ENCODE data around the gene ODF2.
A peak's percentile ranks its signal among the peaks of the same experiment; 100 is the strongest.
"Not testable (repeated sequence)": the region's sequence is repeated elsewhere in the genome, so short reads cannot be mapped to it uniquely, and the experiment has no call there.

ODF2 gene

DNA sequence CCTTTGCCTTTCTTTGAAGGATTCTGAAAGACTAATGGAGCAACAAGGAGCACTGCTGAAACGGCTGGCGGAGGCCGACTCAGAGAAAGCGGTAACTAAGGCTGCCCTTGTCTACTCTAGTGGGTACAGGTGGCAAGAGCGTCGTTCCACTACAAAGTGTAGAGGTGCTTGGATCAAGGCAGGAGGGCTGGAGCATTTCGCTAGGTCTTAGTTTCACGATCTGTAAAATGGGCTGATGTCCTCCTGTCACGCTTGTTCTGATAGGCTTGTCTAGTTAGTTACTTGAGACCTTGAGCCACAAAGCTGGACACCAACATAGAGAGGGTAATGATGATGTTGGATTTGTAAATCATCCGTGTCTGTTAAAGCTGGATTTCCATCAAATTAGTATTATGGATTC is 25.8 kb downstream of the ODF2 start:
- no peak for DNase-seq

DNA sequence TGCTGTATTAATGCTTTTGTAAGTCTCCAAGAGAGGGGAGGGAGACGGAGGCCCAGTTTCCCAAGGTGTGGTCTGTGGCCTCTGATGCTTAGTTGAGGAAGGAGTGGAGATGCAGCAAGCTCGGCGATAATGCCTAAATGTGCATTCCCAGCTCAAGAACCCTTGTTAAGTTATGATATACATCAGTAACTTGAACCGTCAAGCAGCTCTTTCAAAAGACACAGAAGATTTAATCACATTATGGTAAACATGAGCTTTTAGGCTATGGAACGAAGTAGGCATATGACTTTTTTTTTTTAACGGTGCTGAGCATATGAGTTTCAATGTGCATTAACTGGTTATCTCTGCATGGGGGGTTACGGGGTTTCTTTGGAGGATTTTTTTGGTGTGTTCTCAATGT is 26.4 kb downstream of the ODF2 start:
- DNase-seq = no peak

DNA sequence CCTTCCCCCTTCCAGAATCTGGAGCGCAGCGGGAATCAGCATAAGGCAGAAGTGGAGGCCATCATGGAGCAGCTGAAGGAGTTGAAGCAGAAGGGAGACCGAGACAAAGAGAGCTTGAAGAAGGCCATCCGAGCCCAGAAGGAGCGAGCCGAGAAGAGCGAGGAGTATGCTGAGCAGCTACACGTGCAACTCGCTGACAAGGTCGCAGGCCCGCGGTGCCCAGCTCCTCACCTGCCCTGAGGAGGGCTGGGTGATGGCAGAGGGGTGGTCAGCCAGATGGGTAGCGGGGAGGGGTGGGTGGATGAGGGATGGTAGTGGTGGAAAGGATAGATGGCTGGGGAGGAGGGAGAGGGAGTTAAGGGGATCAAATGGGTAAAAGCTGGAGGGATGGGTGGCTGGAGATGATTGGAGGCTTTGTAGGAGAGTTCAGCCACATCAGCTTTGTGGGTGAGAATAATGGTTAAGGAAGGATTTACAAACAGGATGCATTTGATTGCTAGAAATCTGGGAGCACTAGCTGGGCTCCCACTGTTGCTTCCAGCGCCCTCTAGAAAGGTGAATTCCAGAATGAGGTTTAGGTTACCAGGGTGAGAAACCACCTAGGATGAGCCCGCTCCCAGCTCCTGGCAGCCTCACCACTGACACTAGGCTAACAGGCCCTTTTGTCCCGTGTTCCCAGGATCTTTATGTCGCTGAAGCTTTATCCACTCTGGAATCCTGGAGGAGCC is 29.0 kb downstream of the ODF2 start:
- DNase-seq = no peak

DNA sequence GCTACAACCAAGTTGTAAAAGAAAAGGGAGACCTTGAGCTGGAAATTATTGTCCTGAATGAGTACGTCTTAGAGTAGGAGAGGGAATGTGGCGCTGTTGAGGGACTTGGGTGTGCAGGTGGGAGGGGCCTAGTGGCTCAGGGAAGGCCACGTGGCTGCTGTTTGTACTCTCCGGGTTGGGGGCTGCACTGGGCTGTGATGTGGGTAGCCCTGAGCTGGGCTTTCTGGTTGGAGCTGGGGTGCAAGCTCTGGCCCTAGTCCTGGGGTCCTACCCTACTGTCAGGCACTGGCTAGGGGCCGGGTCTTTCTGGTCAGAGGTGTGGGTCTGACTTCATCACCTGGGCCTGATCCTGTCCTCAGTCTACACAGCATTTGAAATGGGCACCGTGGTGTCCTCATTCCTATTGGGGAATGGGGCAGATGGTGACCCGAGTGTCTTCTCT is 29.6 kb downstream of the ODF2 start:
- DNase-seq = no peak

DNA sequence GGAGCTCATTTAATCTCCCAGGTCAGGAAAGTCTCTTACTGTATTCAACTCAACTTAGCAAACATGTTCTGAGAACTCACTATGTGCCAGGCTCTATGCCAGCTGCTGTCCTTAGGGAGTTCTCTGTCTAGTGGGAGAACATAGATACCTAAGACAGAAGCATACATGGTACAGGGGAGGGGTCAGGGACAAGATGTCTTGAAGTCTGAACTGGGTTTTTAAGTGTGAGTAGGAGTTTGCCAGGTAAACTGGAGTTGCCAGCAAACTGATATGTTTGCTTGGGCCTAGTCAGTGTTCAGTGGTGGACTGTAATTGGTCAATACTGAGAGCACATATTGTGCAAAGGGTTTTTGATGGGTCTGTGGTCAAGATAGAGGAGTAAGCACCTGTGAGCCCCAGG is 30.4 kb downstream of the ODF2 start:
- DNase-seq = no peak

DNA sequence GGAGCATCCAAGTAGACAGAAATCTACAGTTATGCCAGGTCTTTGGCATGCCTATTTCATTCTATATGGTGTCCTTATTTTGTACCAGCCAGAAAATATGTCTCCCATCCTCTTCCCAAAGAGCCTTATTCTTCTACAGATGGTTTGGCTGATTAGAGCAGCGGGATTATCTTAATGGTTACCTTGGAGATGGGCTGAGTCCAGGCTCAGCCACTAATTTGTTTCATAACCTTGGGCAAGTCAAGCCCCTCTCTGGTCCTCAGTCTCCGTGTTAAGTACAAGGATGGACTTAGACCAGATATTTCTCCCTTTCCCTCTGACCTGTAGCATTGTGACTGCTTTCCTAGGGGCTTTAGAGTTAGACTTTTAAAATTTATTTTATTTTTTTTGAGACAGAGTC is 37.6 kb downstream of the ODF2 start:
- no peak for DNase-seq

DNA sequence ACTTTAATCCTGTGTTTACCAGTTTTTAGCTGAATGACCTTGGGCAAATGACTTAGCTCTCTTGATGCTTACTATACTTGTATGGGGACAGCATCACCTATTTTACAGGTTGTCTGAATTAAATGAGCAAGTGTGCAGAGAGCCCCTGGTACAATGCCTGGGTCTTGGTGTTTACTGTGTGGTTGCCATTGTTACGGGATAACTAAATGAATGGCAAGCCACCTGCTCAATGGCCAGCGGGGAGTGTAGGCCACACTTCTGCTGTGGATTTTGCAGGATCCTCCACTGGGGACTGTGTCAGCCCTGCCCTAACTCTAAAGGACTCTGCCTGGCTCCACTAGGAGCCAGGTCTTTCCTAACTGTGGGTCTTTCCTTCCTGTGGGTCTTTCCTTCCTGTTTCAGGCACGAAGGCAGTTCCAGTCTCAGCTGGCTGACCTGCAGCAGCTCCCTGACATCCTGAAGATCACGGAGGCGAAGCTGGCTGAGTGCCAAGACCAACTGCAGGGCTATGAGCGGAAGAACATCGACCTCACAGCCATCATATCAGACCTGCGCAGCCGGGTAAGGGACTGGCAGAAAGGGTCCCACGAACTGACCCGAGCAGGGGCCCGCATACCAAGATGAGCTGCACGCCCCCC is 38.4 kb downstream of the ODF2 start:
- peak in 6 of 56 donors; percentile 1 to 22 (median 8) for DNase-seq

DNA sequence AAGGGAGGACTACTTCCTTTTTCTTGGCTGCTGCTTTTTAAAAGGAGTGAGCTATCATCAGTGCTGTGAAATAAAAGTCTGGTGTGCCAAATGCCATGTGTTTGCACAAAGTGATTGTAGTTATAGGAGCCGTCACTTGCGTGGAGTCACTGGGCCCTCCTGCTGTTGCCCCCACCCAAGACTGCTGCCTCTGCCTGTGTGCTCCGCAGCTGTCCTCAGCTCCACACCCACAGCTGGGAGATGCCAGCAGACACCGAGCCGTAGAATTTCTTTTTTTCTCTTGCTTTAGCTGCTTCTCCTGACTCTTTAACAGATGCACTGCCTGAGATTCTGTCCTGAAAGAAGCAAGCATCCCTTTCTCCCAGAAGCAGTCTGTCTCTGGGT is 38.9 kb downstream of the ODF2 start:
- DNase-seq = no peak

DNA sequence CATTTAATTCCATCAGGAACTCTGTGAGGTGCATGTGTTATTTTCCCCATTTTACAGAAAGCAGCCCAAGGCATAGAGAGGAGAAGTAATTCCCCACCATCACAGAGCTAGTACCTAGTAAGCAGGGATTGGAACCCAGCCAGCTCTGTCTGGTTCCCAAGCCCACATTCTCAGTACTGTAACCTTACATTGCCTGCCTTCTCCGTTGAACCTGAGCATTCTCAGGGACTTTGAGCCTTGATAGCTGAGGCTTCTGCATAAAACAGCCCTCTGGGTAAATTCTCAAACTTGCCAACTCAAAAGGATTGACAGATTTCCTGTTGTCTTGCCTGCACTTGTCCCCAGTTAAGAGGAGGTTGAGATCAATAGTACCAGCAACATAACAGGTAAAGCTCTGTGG is 39.5 kb downstream of the ODF2 start:
- DNase-seq = no peak

DNA sequence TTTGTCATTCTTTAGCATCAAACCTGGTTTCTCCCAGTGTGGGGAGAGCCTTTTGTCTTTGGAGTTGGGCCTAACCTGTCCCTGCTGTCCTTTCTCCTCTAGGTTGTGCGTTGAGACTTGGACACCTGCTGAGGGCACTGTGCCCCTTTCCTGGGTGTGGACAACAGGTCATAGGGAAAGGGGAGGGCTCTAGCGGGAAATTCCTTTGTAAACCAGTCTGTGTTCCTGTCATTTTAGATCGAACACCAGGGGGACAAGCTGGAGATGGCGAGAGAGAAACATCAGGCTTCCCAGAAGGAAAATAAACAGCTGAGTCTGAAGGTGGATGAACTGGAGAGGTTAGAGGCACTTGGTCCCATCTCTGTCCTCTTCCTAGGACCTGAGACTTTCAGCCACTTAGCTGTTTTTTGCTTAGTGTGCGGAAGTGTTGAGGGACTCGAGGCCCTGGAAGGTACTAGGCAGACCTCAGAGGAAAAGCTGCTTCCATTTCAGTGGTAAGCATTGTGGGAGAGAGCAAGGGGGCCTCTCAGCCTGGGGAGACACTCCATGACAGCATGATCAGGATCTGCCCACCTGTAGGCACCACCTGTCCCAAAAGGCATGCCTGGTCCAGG is 40.1 kb downstream of the ODF2 start:
- DNase-seq = no peak

DNA sequence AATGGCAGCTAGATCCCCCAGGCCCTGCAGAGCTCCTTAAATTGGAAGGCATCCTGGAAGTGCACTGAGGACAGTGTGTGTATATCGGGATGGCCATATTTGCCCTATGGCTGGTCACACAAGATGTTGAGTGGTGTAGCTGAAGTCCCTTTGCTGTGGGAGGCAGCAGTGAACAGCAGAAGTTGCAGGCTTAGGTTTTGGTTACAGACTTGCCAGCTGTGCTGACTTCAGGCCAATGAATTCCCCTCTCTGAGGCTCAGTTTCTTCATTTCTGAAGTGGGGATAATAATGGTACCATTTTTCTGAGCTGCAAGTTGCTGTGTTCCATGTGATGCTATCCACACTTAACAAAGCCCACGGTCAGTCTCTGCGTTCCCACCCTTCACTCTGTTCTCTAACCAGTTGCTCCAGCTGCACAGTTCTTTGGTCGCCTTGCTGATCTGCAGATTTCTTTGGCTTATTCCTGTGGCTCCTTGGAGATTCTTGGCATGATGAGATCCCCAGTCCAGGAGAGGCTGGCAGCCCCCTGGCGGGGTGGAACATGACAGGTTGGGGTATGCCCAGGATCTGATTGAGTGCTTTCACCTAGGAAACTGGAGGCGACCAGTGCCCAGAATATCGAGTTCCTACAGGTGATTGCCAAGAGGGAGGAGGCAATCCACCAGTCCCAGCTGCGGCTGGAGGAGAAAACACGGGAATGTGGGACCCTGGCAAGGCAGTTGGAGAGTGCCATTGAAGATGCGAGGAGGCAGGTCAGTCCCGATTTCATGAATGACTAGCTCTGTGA is 42.2 kb downstream of the ODF2 start:
- DNase-seq = peak in 33 of 56 donors; percentile 6 to 72 (median 34)

DNA sequence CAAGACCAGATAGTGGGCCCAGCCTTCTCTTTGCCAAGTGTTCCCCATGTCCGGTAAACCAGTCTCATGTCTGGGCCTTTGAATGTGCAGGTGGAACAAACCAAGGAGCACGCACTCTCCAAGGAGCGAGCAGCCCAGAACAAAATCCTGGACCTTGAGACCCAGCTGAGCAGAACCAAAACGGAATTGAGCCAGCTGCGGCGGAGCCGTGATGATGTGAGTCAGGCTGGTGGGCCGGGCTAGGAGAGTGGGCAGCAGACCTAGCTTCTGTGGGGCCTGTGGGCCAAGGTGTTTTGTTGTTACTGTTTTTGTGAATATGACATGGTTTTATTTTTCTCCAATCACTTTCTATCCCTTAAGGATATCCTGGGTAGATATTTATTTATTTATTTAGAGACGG is 43.1 kb downstream of the ODF2 start:
- no peak for DNase-seq

DNA sequence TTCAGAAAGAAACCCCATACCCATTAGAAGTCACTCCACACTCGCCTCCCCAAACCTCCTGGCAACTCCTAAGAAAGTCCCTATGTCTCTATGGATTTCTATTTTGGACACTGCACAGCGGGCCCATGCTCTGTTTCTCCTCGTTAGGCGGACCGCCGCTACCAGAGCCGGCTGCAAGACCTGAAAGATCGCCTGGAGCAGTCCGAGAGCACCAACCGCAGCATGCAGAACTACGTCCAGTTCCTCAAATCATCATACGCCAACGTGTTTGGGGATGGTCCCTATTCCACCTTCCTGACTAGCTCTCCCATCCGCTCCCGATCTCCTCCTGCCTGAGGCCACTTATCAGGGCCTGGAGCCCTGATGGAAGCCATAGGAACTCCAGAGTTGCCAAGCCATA is 44.1 kb downstream of the ODF2 start:
- no peak for DNase-seq

DNA sequence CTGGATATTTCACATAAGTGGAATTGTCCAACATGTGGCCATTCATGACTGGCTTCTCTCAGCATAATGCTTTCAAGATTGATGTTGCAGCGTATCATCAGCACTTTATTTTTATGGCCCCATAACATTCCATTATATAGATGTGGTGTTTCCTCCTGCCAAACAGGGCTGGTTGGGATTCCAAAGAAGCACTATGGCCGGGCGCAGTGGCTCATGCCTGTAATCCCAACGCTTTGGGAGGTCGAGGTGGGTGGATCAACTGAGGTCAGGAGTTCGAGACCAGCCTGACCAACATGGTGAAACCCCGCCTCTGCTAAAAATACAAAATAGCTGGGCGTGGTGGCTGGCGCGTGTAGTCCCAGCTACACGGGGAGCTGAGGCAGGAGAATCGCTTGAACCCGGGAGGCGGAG is 47.6 kb downstream of the ODF2 start:
- DNase-seq = not testable (repeated sequence)

DNA sequence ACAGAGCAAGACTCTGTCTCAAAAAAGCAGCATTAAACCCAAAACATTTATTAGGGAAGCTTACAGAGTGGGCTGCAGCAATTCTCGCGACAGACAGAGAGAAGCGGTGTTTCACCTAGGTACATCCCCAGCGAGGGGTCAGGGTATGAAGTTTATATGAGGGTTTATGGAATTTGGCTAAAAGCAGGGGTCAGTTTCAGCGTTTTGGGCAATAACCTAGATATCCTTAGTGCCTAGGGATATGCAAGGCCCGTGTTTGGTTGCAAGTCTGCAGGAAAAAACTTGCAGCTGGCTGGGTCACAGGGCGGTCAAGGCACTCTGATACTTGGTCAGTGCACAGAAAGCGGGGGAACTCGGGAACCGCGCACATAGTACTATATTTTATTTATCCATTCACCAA is 48.1 kb downstream of the ODF2 start:
- no peak for DNase-seq

DNA sequence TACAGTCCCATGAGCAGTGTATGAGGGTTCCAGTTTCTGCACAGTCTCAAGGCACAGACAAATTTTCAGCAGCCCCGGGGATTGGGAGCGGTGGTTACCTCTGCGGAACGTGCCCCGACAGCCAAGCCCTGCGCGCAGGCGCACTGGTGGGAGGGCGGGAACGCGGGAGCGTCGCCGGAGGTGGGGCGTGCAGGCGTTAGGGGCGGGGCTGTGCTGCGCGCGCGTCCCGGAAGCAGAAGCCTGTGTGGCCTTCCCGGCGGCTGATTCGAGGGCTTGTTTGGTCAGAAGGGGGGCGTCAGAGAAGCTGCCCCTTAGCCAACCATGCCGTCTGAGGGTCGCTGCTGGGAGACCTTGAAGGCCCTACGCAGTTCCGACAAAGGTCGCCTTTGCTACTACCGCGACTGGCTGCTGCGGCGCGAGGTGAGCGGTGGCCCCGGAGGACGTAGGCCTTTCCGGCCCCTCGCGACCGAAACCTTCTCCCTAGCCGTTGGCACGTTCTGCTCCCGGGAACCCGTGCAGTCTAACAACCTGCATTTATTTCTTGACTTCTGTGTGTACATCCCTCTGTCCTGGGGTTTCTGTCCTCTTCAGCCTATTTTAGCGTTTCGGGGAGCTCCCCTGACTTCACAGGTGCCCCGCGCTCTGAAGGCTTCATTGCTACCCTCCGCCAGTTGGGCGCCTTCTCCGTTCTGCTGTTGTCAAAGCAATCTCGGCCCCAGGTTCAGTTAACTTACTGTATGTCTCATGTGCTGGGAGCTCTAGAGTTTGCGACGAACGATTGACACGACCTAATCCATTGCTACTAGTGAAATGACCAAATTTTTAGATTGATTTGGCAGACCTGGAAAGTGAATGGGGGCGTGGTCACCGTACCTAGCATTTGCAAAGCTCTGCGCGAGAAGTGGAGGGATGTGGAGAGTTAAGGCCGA is 48.9 kb downstream of the ODF2 start, which contains the start of gene GLE1:
Gene GLE1 (plus strand): TSS at position 235 of the 929 bp plus-strand sequence. CDS start 87 bp downstream, at position 322.
- peak in 55 of 56 donors; percentile 51 to 98 (median 91) for DNase-seq

DNA sequence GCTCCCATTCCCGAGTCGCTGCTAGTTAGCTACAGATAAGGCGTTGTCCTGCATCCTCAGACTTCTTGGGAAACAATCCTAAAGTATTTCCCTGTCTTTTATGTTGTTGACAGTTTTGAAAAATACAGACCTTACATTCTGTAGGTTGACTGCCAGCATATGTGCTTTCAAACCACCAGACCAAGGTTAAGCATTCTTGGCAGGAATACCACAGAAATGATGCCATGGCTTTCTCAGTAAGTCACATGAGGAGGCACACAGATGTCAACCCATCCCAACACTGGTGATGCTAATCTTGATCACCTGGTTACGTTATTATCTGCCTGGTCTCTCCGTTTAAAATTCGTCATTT is 49.6 kb downstream of the ODF2 start:
- no peak for DNase-seq

DNA sequence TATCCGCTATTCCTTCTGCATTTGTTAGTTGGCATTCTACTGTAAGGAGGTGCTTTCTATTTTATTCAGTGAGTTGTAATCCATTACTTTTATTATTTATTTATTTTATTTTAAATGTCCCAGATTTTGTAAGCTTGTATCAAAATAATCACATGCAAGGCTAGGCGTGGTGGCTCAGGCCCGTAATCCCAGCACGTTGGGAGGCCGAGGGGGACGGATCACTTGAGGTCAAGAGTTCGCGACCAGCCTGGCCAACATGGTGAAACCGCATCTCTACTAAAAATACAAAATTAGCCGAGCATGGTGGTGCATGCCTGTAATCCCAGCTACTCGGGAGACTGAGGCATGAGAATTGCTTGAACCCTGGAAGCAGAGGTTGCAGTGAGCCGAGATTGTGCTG is 50.1 kb downstream of the ODF2 start:
- not testable (repeated sequence) for DNase-seq

DNA sequence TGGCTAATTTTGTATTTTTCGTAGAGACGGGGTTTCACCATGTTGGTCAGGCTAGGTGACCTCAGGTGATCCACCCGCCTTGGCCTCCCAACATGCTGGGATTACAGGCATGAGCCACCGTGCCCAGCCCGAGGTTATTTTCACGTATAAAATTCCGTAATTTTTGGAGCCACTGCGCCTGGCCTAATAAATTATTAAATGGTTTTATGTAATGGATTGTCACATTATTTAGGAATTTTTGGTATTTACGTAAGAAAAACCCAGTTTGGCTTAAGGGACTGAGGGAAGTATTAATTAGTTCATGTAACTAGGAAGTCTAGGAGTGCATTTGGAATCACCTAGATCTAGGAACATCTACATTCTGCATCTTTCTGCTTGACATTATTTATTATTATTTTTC is 57.0 kb downstream of the ODF2 start:
- DNase-seq = no peak

DNA sequence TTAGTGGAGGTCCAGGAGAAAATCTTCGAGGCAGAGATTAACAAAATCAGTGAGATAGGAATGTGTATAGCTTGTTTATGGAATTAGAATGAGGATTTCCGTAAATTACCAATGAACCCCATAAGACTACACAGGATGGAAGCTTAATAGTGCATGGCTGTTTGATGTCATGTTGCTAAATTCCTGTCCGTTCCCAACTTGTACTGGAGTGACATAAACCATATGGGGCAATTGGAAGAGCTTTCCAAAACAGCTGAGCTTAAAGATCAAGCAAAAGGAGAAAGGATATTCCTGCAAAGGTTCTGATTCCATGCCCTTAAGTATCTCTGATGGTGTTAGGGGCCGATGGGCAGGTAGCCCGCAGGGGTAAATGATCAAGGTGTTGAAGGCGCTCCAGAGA is 66.2 kb downstream of the ODF2 start:
- no peak for DNase-seq
